Mucosa of descending colon (tissue), 3 donors: ENCODE measurements around the gene MICU1. TPM values are rescaled to one million over a fixed set of nuclear protein-coding genes. Genes with fewer than 3 reads are reported as not detected.
A peak's percentile ranks its signal among the peaks of the same experiment; 100 is the strongest.
"Not testable (repeated sequence)": the region's sequence is repeated elsewhere in the genome, so short reads cannot be mapped to it uniquely, and the experiment has no call there.

Source experiments
- ATAC-seq: fragments of 200-7000 bp; cut with Tn5 transposase; one replicate; pipeline ENCODE4 v1.9.1; 2020; ENCODE audit warnings: mild to moderate bottlenecking, moderate library complexity
- DNase-seq, 3 donors: peaks; one replicate each; pipeline ENCODE4 v3.0.0-alpha.2; 2020
- H3K36me3 ChIP-seq: fragments of 200-600 bp; one replicate; pipeline ENCODE4 v1.8.0; 2021; ENCODE audit warnings: low read depth, mild to moderate bottlenecking
- H3K4me1 ChIP-seq: fragments of 200-600 bp; one replicate; pipeline ENCODE4 v1.8.0; 2021; ENCODE audit warnings: low read depth, mild to moderate bottlenecking
- H3K4me3 ChIP-seq: fragments of 200-600 bp; one replicate; pipeline ENCODE4 v1.8.0; 2021; ENCODE audit warnings: mild to moderate bottlenecking
- H3K9me3 ChIP-seq: fragments of 200-600 bp; one replicate; pipeline ENCODE4 v1.8.0; 2021; ENCODE audit warnings: mild to moderate bottlenecking
- intact Hi-C, 2 donors: fragments of 100-400 bp; cut with DNase I in 1 of 2; cut with micrococcal nuclease in 1 of 2; formaldehyde crosslinking; loops; one replicate each; pipeline versions ENCODE4 v1.11.0 to v1.11.1; 2022; cut with DNase I, micrococcal nuclease
- total RNA-seq, 3 donors: library from RNA; stranded (reverse); fragmentation: NEBNext Ultra II Directional in 2 of 3; extraction: Animal tissue kit (Norgen Biotek cat#: 25700) in 2 of 3; gene quantifications; one replicate each; pipeline versions ENCODE4 v1.2.1 to v1.2.4, GENCODE V29; 2021 to 2023
- TF ChIP-seq, protein P1 (sequence below): fragments of 200-600 bp; IDR thresholded peaks from one replicate; pipeline ENCODE4 v1.8.0; 2022; ENCODE audit warnings: antibody characterized with exemption, mild to moderate bottlenecking
- donor health status: DM: no; HTN: no; CAD: no; lungs with moderate emphysema.
- donor health status: DM: no; HTN: no; CAD: no.
- donor health status: DM: no; HTN: yes; CAD: no.

Gene MICU1
- total RNA-seq, 3 donors from 2014 or later, result 38.6 to 45.3 (median 45.0) TPM

DNA sequence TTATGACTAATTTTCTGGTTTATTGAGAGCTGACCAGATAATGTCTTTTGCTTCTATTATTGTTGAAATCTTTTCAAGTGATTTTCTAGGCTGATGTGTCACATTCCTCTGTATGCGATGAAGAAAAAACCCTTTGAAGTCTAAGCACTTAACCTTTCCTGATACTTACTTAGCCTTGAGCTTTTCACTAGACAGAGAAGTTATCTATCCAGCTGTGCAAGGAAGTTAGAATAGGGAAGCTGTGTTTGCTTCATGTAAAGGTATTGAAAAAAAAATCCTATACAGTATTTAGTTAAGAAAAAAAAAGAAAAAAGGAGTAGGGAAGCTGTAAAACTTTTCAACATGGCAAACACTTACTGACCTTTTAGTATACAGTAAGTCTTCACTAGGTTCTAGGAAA is 153.6 kb downstream of the MICU1 start:
- Histone ChIP-seq H3K4me1 (no peaks in the 10 kb centered on the region), H3K9me3 (no peaks in the 10 kb centered on the region), H3K4me3 (no peak overlapping the region), H3K36me3 (no peaks in the 10 kb centered on the region)
- DNase-seq (no peak), ATAC-seq (no peak)
- TF ChIP-seq, protein P1, sequence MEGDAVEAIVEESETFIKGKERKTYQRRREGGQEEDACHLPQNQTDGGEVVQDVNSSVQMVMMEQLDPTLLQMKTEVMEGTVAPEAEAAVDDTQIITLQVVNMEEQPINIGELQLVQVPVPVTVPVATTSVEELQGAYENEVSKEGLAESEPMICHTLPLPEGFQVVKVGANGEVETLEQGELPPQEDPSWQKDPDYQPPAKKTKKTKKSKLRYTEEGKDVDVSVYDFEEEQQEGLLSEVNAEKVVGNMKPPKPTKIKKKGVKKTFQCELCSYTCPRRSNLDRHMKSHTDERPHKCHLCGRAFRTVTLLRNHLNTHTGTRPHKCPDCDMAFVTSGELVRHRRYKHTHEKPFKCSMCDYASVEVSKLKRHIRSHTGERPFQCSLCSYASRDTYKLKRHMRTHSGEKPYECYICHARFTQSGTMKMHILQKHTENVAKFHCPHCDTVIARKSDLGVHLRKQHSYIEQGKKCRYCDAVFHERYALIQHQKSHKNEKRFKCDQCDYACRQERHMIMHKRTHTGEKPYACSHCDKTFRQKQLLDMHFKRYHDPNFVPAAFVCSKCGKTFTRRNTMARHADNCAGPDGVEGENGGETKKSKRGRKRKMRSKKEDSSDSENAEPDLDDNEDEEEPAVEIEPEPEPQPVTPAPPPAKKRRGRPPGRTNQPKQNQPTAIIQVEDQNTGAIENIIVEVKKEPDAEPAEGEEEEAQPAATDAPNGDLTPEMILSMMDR, result no peak
- intact Hi-C loops, result no loop called here

DNA sequence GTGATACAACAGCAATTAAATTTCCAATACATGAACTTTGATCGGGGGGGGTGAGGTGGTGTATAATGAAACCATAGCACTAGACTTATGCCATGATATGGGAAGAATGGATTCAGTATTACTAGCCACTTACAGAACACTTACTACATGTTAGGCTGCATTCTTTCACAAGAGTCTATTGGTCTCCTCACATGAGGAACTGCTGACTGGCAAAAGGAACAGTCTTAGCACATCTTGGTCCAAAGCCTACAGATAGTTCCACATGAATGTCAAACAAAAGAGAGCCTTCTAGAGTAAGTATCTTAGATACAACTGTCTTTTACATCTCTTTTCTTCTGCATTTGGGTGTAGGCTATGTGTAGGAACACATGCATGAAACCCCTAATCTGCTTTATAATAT is 155.2 kb downstream of the MICU1 start:
- ATAC-seq, result no peak
- intact Hi-C loops, result no loop called here

DNA sequence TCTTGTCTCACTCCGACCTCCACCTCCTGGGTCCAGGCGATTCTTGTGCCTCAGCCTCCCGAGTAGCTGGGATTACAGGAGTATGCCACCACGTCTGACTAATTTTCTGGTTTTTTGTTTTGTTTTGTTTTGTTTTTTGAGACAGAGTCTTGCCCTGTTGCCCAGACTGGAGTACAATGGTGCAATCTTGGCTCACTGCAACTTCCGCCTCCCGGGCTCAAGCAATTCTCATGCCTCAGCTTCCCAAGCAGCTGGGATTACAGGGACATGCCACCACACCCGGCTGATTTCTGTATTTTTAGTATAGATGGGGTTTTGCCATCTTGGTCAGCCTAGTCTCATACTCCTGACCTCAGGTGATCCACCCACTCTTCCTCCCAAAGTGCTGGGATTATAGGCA is 158.8 kb downstream of the MICU1 start:
- H3K9me3 ChIP-seq, H3K4me3 ChIP-seq, H3K4me1 ChIP-seq, ATAC-seq, intact Hi-C loops, DNase-seq, H3K36me3 ChIP-seq: not testable (repeated sequence)

More for the DNA sequence above, 155.2 kb downstream of the MICU1 start:
- DNase-seq, result no peak
- H3K9me3 ChIP-seq, result no peaks in the 10 kb centered on the region
- H3K4me1 ChIP-seq, result no peaks in the 10 kb centered on the region
- TF ChIP-seq, protein P1, result no peak
- no peak overlapping the region for H3K4me3 ChIP-seq
- H3K36me3 ChIP-seq, result no peaks in the 10 kb centered on the region

DNA sequence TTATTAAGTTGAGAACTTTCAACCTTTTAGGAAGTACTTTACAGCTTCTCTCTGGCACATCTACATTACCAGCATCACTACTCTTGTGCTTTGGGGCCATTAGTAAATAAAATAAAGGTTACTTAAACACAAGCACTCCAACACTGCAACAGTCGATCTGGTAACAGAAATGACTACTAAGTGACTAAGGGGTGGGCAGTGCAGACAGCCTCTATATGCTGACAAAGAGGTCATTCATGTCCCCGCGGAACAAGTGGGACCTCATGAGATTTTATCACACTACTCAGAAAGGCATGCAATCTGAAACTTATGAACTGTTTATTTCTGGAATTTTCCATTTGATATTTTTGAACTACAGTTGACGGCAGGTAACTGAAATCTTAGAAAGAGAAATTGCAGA is 159.9 kb downstream of the MICU1 start:
- H3K36me3 ChIP-seq, result no peaks in the 10 kb centered on the region
- H3K4me3 ChIP-seq, result no peak overlapping the region
- H3K4me1 ChIP-seq, result no peaks in the 10 kb centered on the region
- ATAC-seq (no peak), DNase-seq (no peak)
- TF ChIP-seq, protein P1, result no peak
- H3K9me3 ChIP-seq, result no peaks in the 10 kb centered on the region
- intact Hi-C loops, result no loop called here

DNA sequence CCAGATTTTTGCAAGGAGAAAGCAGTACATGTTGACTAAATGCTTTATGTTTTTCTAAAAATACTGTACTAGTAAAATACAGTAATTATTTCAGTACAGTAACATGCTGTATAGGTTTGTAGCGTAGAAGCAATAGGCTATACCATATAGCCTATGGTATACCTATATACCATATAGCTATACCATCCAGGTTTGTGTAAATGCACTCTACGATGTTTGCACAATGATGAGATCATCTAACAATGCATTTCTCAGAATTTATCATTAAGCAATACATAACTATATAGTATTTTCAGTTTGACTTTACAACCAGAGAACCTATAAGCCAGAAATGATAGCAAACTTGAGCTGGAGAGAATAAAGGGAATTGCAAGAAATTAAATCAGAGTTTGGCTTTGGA is 161.4 kb downstream of the MICU1 start:
- TF ChIP-seq, protein P1, result no peak
- Histone ChIP-seq H3K36me3 (no peaks in the 10 kb centered on the region), H3K4me1 (no peaks in the 10 kb centered on the region), H3K4me3 (no peak overlapping the region), H3K9me3 (no peaks in the 10 kb centered on the region)
- intact Hi-C loops, result no loop called here
- ATAC-seq (peak; percentile 50), DNase-seq (no peak)

DNA sequence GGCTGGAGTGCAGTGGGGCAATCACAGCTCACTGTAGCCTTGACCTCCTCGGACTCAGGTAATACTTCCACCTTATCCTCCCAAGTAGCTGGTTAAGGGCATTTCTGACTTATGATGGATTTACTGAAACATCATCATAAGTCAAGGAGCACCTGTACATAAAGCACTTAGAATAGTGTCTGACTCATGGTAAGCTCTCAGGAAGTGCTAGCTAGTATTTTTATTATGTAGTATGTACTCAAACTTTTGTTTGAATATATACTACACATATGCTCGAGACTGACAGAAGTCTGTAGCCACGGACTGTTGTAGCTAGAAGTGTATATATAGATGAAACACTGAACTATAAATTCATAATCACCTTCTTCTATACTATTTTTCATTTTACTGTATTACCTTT is 163.6 kb downstream of the MICU1 start:
- Histone ChIP-seq H3K4me1 (no peaks in the 10 kb centered on the region), H3K4me3 (no peak overlapping the region), H3K36me3 (no peaks in the 10 kb centered on the region), H3K9me3 (no peaks in the 10 kb centered on the region)
- no peak for DNase-seq
- intact Hi-C loops, result no loop called here
- ATAC-seq, result peak; percentile 90
- TF ChIP-seq, protein P1, result no peak
